ENCODE results near the gene CCR2.

Gene CCR2

DNA sequence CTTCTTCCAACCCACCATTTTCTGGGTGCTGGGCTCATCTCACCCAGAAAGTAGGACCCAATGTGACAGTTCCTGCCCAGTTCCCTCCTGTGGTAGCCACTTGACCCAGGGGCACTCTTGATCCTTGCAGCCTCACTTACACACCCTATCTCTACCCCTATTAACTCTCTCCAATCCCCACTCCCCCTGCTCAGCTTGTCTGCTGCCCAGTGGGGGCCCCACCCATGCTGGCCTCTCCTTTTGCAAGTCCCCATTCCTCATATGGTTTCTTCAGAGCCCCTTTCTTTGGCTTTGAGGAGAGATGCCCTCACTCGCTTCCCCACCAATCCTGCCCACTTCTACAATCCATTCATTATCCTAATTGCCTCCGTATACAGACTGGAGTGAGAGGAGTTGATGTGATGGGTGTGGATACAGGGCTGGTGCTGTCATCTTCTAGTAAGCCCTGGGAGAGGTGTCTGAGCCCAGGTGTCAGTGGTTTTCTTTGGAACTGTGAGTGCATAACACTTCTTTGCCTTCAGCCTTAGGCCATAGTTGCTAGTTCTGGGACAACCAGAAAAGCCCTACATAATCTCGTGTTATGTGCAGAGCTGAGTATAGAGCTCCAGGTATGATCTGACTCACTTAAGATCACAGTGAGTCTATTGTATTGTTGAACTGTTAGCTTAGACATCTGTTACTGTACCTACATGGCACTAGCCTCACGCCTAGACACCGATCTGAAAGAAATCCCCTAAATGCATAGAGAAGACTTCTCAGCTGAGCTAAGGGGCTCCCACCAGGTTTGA is 12.0 kb downstream of the CCR2 start:
- POLR2A ChIA-PET, result no interaction called here
- CTCF ChIA-PET, result no interaction called here
- DNase-seq (ENCODE audit: low read depth, low spot score), result no peak
- TF ChIP-seq, protein P1, sequence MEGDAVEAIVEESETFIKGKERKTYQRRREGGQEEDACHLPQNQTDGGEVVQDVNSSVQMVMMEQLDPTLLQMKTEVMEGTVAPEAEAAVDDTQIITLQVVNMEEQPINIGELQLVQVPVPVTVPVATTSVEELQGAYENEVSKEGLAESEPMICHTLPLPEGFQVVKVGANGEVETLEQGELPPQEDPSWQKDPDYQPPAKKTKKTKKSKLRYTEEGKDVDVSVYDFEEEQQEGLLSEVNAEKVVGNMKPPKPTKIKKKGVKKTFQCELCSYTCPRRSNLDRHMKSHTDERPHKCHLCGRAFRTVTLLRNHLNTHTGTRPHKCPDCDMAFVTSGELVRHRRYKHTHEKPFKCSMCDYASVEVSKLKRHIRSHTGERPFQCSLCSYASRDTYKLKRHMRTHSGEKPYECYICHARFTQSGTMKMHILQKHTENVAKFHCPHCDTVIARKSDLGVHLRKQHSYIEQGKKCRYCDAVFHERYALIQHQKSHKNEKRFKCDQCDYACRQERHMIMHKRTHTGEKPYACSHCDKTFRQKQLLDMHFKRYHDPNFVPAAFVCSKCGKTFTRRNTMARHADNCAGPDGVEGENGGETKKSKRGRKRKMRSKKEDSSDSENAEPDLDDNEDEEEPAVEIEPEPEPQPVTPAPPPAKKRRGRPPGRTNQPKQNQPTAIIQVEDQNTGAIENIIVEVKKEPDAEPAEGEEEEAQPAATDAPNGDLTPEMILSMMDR (IDR thresholded peaks at IDR 0.05; ENCODE audit: insufficient read depth, low read length, missing control alignments), result no peak
- H3K4me3 ChIP-seq (ENCODE audit: low read depth, low read length), result no peak overlapping the region

DNA sequence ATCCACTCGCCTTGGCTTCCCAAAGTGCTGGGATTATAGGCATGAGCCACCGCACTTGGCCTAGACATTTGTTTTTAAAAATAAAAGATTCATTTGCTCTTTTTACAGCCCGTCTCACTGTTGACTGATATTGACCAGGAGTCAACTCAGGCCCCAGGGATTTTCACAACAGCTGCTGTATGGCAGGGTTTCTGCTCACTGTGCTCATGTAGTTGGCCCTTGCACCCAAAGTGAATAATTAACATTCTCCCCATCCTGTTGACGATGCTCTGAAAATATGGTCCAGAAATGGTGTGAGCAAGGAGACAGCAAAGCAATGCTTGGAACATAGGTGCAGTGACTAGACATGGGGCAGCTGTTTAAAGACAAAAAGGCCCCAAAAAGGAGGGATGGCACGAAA is 13.9 kb downstream of the CCR2 start:
- no peak for DNase-seq (ENCODE audit: low read depth, low spot score)
- TF ChIP-seq, protein P1 (IDR thresholded peaks at IDR 0.05; ENCODE audit: insufficient read depth, low read length, missing control alignments), result no peak
- POLR2A ChIA-PET, result no interaction called here
- CTCF ChIA-PET, result no interaction called here
- H3K4me3 ChIP-seq (ENCODE audit: low read depth, low read length), result no peak overlapping the region

DNA sequence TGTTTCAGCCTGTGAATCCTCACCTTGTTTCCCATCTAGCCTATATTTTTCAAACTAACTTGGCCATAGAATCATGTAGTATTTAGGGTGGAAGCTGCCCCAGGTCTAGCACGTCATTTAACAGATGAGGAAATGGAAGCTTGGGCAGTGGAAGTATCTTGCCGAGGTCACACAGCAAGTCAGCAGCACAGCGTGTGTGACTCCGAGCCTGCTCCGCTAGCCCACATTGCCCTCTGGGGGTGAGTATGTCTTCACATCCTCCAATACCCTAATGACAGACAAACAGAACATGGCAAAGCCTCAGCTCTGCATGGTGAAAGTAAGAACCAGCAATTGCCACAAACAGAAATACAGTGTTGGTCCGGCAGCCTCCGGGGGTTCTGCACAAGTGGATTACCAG is 14.7 kb downstream of the CCR2 start:
- no peak for DNase-seq (ENCODE audit: low read depth, low spot score)
- POLR2A ChIA-PET, result no interaction called here
- CTCF ChIA-PET, result interaction anchor here (1.1 kb wide), 1 partner anchor 10 kb away, joined by 6 read pairs; no protein-coding TSS in a partner anchor
- TF ChIP-seq, protein P1 (IDR thresholded peaks at IDR 0.05; ENCODE audit: insufficient read depth, low read length, missing control alignments), result no peak
- no peak overlapping the region for H3K4me3 ChIP-seq (ENCODE audit: low read depth, low read length)

DNA sequence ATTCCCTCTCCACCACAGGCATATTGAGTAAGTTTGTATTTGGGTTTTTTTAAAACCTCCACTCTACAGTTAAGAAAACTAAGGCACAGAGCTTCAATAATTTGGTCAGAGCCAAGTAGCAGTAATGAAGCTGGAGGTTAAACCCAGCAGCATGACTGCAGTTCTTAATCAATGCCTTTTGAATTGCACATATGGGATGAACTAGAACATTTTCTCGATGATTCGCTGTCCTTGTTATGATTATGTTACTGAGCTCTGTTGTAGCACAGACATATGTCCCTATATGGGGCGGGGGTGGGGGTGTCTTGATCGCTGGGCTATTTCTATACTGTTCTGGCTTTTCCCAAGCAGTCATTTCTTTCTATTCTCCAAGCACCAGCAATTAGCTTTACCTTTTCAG is 15.2 kb downstream of the CCR2 start:
- POLR2A ChIA-PET, result no interaction called here
- CTCF ChIA-PET, result interaction anchor here (1.1 kb wide), 1 partner anchor 9 kb away, joined by 6 read pairs; no protein-coding TSS in a partner anchor
- no peak overlapping the region for H3K4me3 ChIP-seq (ENCODE audit: low read depth, low read length)

DNA sequence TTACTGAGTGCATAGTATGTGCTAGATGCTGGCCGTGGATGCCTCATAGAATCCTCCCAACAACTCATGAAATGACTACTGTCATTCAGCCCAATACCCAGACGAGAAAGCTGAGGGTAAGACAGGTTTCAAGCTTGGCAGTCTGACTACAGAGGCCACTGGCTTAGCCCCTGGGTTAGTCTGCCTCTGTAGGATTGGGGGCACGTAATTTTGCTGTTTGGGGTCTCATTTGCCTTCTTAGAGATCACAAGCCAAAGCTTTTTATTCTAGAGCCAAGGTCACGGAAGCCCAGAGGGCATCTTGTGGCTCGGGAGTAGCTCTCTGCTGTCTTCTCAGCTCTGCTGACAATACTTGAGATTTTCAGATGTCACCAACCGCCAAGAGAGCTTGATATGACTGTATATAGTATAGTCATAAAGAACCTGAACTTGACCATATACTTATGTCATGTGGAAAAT is 15.8 kb downstream of the CCR2 start:
- CTCF ChIA-PET, result interaction anchor here (1.1 to 1.6 kb wide), 3 partner anchors 9 to 260 kb away, joined by 5 to 6 read pairs (median 6); no protein-coding TSS in a partner anchor
- TF ChIP-seq, protein P1 (IDR thresholded peaks at IDR 0.05; ENCODE audit: insufficient read depth, low read length, missing control alignments), result no peak
- POLR2A ChIA-PET, result no interaction called here
- no peak for DNase-seq (ENCODE audit: low read depth, low spot score)
- H3K4me3 ChIP-seq (ENCODE audit: low read depth, low read length), result no peak overlapping the region

More for the DNA sequence above, 15.2 kb downstream of the CCR2 start:
- DNase-seq (ENCODE audit: low read depth, low spot score), result no peak
- TF ChIP-seq, protein P1 (IDR thresholded peaks at IDR 0.05; ENCODE audit: insufficient read depth, low read length, missing control alignments), result no peak

DNA sequence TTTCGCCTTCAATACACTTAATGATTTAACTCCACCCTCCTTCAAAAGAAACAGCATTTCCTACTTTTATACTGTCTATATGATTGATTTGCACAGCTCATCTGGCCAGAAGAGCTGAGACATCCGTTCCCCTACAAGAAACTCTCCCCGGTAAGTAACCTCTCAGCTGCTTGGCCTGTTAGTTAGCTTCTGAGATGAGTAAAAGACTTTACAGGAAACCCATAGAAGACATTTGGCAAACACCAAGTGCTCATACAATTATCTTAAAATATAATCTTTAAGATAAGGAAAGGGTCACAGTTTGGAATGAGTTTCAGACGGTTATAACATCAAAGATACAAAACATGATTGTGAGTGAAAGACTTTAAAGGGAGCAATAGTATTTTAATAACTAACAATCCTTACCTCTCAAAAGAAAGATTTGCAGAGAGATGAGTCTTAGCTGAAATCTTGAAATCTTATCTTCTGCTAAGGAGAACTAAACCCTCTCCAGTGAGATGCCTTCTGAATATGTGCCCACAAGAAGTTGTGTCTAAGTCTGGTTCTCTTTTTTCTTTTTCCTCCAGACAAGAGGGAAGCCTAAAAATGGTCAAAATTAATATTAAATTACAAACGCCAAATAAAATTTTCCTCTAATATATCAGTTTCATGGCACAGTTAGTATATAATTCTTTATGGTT is 17.1 kb downstream of the CCR2 start, which contains the start of gene CCR5:
Gene CCR5, plus strand, starts transcription at position 108 of the 680 bp plus-strand sequence. CDS start 1,957 bp downstream, outside the sequence.
- ChIA-PET CTCF (interaction anchor here (0.7 to 2.4 kb wide), 4 partner anchors 8 to 295 kb away, joined by 3 to 9 read pairs (median 6); no protein-coding TSS in a partner anchor), POLR2A (no interaction called here)
- TF ChIP-seq, protein P1 (IDR thresholded peaks at IDR 0.05; ENCODE audit: insufficient read depth, low read length, missing control alignments), result no peak
- DNase-seq (ENCODE audit: low read depth, low spot score), result no peak
- H3K4me3 ChIP-seq (ENCODE audit: low read depth, low read length), result no peak within 1 kb of the TSS

All from AG04449 (cell line).